GM19455 (cell line): Measurements from ENCODE around the gene MARK3.
"Not testable (repeated sequence)": the region's sequence is repeated elsewhere in the genome, so short reads cannot be mapped to it uniquely, and the experiment has no call there.

Experiments
- ATAC-seq: cut with Tn5 transposase; IDR thresholded peaks from one replicate; pipeline ENCODE4 v1.9.1; 2021; ENCODE audit not compliant: unreplicated experiment

The MARK3 gene

GRCh38 chr14:103385152-103385928 lies at the start of gene MARK3:
TSS of gene MARK3 (plus strand) at chr14:103385415. CDS start at chr14:103386030, 615 bp downstream.
- peak; percentile 95 for ATAC-seq

GRCh38 chr14:103336191-103336590 lies 49.0 kb upstream of the MARK3 start:
- no peak for ATAC-seq

GRCh38 chr14:103337794-103338193 lies 47.4 kb upstream of the MARK3 start:
- no peak for ATAC-seq

- ATAC-seq: no peak
Measured at GRCh38 chr14:103339561-103339960, 45.7 kb upstream of the MARK3 start.

- ATAC-seq: no peak
Measured at GRCh38 chr14:103340480-103341212, 44.6 kb upstream of the MARK3 start.

GRCh38 chr14:103341250-103342129 lies 43.7 kb upstream of the MARK3 start:
- no peak for ATAC-seq

- no peak for ATAC-seq
Measured at GRCh38 chr14:103343164-103343879, 41.9 kb upstream of the MARK3 start.

- ATAC-seq: no peak
Measured at GRCh38 chr14:103343905-103344797, 41.1 kb upstream of the MARK3 start.

GRCh38 chr14:103346286-103346685 lies 38.9 kb upstream of the MARK3 start:
- ATAC-seq: no peak

GRCh38 chr14:103347091-103347815 lies 38.0 kb upstream of the MARK3 start:
- no peak for ATAC-seq

- ATAC-seq: no peak
Measured at GRCh38 chr14:103348154-103348553, 37.1 kb upstream of the MARK3 start.

- no peak for ATAC-seq
Measured at GRCh38 chr14:103349982-103350381, 35.2 kb upstream of the MARK3 start.

- no peak for ATAC-seq
Measured at GRCh38 chr14:103353362-103353761, 31.9 kb upstream of the MARK3 start.

GRCh38 chr14:103354141-103354540 lies 31.1 kb upstream of the MARK3 start:
- ATAC-seq: no peak

GRCh38 chr14:103356024-103356682 lies 29.1 kb upstream of the MARK3 start:
- ATAC-seq: no peak

GRCh38 chr14:103357552-103357951 lies 27.7 kb upstream of the MARK3 start:
- ATAC-seq: not testable (repeated sequence)

- ATAC-seq: no peak
Measured at GRCh38 chr14:103360548-103360947, 24.7 kb upstream of the MARK3 start.

- ATAC-seq: no peak
Measured at GRCh38 chr14:103361867-103362266, 23.3 kb upstream of the MARK3 start.
